Measurements from ENCODE around the gene EXOC7.

DNA sequence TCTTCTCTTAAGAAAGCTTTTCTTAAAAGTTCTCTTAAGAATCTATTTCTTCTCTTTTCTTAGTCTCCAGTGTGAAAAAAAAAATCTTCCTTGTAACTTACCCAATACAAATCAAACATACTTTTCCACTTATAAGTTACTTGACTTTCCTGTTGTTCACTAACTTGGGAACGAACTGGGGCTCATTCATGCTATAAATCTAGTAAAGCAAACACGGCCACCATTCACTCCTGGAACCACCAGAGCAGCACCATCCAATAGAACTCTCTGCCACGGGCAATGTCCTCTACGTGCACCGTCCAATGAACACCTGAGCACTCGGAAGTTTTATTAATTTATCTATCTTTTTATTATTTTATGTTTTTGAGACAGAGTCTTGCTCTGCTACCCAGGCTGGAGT is 52.0 kb downstream of the EXOC7 start:
- TF ChIP-seq, protein P1, sequence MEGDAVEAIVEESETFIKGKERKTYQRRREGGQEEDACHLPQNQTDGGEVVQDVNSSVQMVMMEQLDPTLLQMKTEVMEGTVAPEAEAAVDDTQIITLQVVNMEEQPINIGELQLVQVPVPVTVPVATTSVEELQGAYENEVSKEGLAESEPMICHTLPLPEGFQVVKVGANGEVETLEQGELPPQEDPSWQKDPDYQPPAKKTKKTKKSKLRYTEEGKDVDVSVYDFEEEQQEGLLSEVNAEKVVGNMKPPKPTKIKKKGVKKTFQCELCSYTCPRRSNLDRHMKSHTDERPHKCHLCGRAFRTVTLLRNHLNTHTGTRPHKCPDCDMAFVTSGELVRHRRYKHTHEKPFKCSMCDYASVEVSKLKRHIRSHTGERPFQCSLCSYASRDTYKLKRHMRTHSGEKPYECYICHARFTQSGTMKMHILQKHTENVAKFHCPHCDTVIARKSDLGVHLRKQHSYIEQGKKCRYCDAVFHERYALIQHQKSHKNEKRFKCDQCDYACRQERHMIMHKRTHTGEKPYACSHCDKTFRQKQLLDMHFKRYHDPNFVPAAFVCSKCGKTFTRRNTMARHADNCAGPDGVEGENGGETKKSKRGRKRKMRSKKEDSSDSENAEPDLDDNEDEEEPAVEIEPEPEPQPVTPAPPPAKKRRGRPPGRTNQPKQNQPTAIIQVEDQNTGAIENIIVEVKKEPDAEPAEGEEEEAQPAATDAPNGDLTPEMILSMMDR (IDR thresholded peaks at IDR 0.05; ENCODE audit: insufficient read depth, low read depth, low read length): no peak
- no peak for TF ChIP-seq EZH2 (IDR thresholded peaks at IDR 0.05; ENCODE audit: insufficient read depth, low read length)
